ENCODE data around the gene HOXD4. TPM values are rescaled to one million over a fixed set of nuclear protein-coding genes. Genes with fewer than 3 reads are reported as not detected.

HOXD4 gene
- total RNA-seq, 1 experiment from 2014 or later, result 1.4 TPM

DNA sequence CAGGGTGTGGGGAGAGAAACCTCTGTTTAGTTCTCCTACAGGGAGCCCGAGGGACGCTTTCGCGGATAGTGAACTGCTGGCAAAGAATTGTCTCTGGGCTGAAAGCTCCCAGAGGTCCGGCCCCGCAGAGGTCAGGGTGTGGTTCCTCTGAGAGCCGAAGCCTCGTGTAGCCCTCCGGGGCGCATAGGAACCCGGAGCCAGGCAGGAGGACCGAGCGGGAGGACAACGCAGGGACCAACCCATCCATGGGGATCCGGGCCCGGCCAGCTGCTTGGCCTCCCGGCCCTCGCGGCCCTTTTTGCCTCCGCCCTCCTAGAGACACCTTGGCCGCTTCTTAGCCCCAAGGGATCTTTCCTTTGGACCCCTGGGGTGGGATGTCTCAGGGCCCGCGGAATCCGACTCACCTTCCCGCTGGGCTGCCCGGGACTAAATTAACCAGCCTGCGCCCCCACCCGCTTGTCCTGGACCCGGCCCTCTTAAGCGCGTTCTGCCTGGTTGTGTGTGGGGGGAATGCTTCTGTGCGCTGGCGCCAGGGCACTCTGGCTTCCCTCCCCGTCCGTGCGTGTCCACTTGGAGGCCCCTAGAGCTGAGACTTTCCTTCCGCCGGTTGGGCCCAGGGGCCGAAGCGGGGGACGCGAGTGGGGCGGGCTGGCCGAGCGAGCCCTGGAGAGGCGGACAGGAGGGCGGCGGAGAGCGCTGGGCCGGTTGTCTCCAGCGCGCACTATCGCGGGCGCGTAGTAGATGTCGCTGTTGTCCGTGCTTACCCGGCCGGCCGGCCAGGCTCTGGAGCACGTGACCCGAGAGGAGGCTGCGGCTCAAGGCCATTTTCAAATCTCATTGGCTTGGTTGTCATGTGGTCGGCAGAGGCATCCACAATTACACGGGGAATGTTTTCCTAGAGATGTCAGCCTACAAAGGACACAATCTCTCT, 35.2 kb upstream of the HOXD4 start, which contains the start of gene HOXD10:
HOXD10 (plus strand) TSS at position 896 of the 931 bp plus-strand sequence. CDS start 56 bp downstream, outside the sequence.
- Histone ChIP-seq H3K27ac (ENCODE audit: low read length) (no peak within 1 kb of the TSS), H3K27me3 (ENCODE audit: control insufficient read depth, insufficient read depth, low read length) (peaks cover 2% of the 10 kb centered on the region; the same call in 1 of the 2 replicates), H3K4me3 (ENCODE audit: low read depth in 2 of 2, low read length in 2 of 2) (no peak within 1 kb of the TSS), H3K9me3 (ENCODE audit: control insufficient read depth, insufficient read depth, low read depth, low read length) (no peaks in the 10 kb centered on the region), H3K4me1 (ENCODE audit: control insufficient read depth, insufficient read depth, low read length) (0 out of 2 replicates have a peak, but pooled peaks cover 3% of the 10 kb centered on the region), H3K36me3 (ENCODE audit: control insufficient read depth, insufficient read depth, low read length) (no peaks in the 10 kb centered on the region)
- ChIA-PET CTCF (no interaction called here), POLR2A (no interaction called here)
- in situ Hi-C loops (cut with HindIII; ENCODE audit: low pct_unique_long_range_greater_than_20kb, low sequenced_read_pairs) (no loop called here), intact Hi-C loops (cut with micrococcal nuclease; ENCODE audit: unreplicated experiment) (no loop called here)
- no TSS peak for BruUV-seq (replicated peaks)
- TF ChIP-seq TCF7L2 (IDR thresholded peaks at IDR 0.05; ENCODE audit: low read depth, low read length), result no peak
- TF ChIP-seq, protein P1, sequence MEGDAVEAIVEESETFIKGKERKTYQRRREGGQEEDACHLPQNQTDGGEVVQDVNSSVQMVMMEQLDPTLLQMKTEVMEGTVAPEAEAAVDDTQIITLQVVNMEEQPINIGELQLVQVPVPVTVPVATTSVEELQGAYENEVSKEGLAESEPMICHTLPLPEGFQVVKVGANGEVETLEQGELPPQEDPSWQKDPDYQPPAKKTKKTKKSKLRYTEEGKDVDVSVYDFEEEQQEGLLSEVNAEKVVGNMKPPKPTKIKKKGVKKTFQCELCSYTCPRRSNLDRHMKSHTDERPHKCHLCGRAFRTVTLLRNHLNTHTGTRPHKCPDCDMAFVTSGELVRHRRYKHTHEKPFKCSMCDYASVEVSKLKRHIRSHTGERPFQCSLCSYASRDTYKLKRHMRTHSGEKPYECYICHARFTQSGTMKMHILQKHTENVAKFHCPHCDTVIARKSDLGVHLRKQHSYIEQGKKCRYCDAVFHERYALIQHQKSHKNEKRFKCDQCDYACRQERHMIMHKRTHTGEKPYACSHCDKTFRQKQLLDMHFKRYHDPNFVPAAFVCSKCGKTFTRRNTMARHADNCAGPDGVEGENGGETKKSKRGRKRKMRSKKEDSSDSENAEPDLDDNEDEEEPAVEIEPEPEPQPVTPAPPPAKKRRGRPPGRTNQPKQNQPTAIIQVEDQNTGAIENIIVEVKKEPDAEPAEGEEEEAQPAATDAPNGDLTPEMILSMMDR (IDR thresholded peaks at IDR 0.05), result no peak
- TF ChIP-seq, protein P2, sequence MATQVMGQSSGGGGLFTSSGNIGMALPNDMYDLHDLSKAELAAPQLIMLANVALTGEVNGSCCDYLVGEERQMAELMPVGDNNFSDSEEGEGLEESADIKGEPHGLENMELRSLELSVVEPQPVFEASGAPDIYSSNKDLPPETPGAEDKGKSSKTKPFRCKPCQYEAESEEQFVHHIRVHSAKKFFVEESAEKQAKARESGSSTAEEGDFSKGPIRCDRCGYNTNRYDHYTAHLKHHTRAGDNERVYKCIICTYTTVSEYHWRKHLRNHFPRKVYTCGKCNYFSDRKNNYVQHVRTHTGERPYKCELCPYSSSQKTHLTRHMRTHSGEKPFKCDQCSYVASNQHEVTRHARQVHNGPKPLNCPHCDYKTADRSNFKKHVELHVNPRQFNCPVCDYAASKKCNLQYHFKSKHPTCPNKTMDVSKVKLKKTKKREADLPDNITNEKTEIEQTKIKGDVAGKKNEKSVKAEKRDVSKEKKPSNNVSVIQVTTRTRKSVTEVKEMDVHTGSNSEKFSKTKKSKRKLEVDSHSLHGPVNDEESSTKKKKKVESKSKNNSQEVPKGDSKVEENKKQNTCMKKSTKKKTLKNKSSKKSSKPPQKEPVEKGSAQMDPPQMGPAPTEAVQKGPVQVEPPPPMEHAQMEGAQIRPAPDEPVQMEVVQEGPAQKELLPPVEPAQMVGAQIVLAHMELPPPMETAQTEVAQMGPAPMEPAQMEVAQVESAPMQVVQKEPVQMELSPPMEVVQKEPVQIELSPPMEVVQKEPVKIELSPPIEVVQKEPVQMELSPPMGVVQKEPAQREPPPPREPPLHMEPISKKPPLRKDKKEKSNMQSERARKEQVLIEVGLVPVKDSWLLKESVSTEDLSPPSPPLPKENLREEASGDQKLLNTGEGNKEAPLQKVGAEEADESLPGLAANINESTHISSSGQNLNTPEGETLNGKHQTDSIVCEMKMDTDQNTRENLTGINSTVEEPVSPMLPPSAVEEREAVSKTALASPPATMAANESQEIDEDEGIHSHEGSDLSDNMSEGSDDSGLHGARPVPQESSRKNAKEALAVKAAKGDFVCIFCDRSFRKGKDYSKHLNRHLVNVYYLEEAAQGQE (IDR thresholded peaks at IDR 0.05; ENCODE audit: insufficient read depth in 1 of 2, low read depth in 2 of 2, low read length in 1 of 2), result no peak
- TF ChIP-seq POLR2AphosphoS5 (IDR thresholded peaks at IDR 0.05; ENCODE audit: low read depth, low read length), result no peak
- no peak for TF ChIP-seq SIN3A (IDR thresholded peaks at IDR 0.05; ENCODE audit: borderline replicate concordance, insufficient read depth, low read depth, low read length)
- no peak for ATAC-seq
- no peak for DNase-seq (ENCODE audit: low read depth, low spot score)

DNA sequence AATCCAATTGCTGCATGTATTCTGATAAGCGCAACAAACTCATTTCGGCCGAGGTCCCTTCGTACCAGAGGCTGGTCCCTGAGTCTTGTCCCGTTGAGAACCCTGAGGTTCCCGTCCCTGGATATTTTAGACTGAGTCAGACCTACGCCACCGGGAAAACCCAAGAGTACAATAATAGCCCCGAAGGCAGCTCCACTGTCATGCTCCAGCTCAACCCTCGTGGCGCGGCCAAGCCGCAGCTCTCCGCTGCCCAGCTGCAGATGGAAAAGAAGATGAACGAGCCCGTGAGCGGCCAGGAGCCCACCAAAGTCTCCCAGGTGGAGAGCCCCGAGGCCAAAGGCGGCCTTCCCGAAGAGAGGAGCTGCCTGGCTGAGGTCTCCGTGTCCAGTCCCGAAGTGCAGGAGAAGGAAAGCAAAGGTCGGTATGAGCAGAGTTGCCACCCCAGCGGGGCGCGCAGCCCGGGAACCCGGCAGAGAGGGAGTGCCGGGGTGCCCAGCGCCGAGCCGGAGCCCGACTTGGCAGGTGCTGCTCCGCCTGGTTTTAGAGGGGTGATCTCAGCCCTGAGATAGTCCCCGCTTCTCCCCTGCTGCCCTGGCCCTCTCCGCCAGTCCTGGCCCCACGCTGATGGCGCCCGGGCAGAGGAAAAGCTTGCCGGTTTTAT, 34.1 kb upstream of the HOXD4 start:
- Histone ChIP-seq H3K4me1 (ENCODE audit: control insufficient read depth, insufficient read depth, low read length) (no peaks in the 10 kb centered on the region), H3K27ac (ENCODE audit: low read length) (no peak overlapping the region), H3K4me3 (ENCODE audit: low read depth in 2 of 2, low read length in 2 of 2) (no peak overlapping the region), H3K27me3 (ENCODE audit: control insufficient read depth, insufficient read depth, low read length) (peaks cover 2% of the 10 kb centered on the region; the same call in 1 of the 2 replicates), H3K9me3 (ENCODE audit: control insufficient read depth, insufficient read depth, low read depth, low read length) (no peaks in the 10 kb centered on the region), H3K36me3 (ENCODE audit: control insufficient read depth, insufficient read depth, low read length) (no peaks in the 10 kb centered on the region)
- ATAC-seq (no peak), DNase-seq (ENCODE audit: low read depth, low spot score) (no peak)
- BruUV-seq (replicated peaks), result no TSS peak
- intact Hi-C loops (cut with micrococcal nuclease; ENCODE audit: unreplicated experiment) (no loop called here), in situ Hi-C loops (cut with HindIII; ENCODE audit: low pct_unique_long_range_greater_than_20kb, low sequenced_read_pairs) (no loop called here)
- TF ChIP-seq SIN3A (IDR thresholded peaks at IDR 0.05; ENCODE audit: borderline replicate concordance, insufficient read depth, low read depth, low read length) (no peak), TCF7L2 (IDR thresholded peaks at IDR 0.05; ENCODE audit: low read depth, low read length) (no peak)
- TF ChIP-seq, protein P2 (IDR thresholded peaks at IDR 0.05; ENCODE audit: insufficient read depth in 1 of 2, low read depth in 2 of 2, low read length in 1 of 2), result no peak
- ChIA-PET CTCF (interaction anchor here (0.6 kb wide), 1 partner anchor 312 kb away, joined by 3 read pairs; no protein-coding TSS in a partner anchor), POLR2A (no interaction called here)
